GM18508 (cell line): ENCODE measurements around the gene SPINT1.

ENCODE experiments used
- ATAC-seq: cut with Tn5 transposase; IDR thresholded peaks from one replicate; pipeline ENCODE4 v1.9.1; 2021; ENCODE audit warnings: moderate number of reproducible peaks; ENCODE audit not compliant: insufficient read depth, unreplicated experiment

Gene SPINT1

GRCh38 chr15:40891138-40891537, 47.3 kb downstream of the SPINT1 start:
- no peak for ATAC-seq

- ATAC-seq = no peak
These were observed 48.1 kb downstream of the SPINT1 start for GRCh38 chr15:40891810-40892446.

- no peak for ATAC-seq
These were observed 48.7 kb downstream of the SPINT1 start for GRCh38 chr15:40892447-40893012.

- ATAC-seq = no peak
These were observed 49.3 kb downstream of the SPINT1 start for GRCh38 chr15:40893019-40893670.

GRCh38 chr15:40893733-40894680, 50.2 kb downstream of the SPINT1 start, which contains the start of gene VPS18:
Gene VPS18 (plus strand): TSS chr15:40894450. CDS start chr15:40894769, 319 bp downstream.
- peak; percentile 45 for ATAC-seq

GRCh38 chr15:40894681-40895448, 51.0 kb downstream of the SPINT1 start:
- no peak for ATAC-seq

- no peak for ATAC-seq
These were observed 55.8 kb downstream of the SPINT1 start for GRCh38 chr15:40899536-40900207.

GRCh38 chr15:40900256-40901052, 56.6 kb downstream of the SPINT1 start:
- ATAC-seq = no peak

GRCh38 chr15:40901053-40901443, 57.2 kb downstream of the SPINT1 start:
- ATAC-seq = no peak

GRCh38 chr15:40902605-40903561, 59.0 kb downstream of the SPINT1 start:
- no peak for ATAC-seq

- no peak for ATAC-seq
These were observed 60.8 kb downstream of the SPINT1 start for GRCh38 chr15:40904552-40905201.

- ATAC-seq = no peak
These were observed 62.5 kb downstream of the SPINT1 start for GRCh38 chr15:40906091-40906990.

- no peak for ATAC-seq
These were observed 63.3 kb downstream of the SPINT1 start for GRCh38 chr15:40906991-40907802.
